ENCODE results near the gene TIGD4.
A peak's percentile ranks its signal among the peaks of the same experiment; 100 is the strongest.
"Not testable (repeated sequence)": the region's sequence is repeated elsewhere in the genome, so short reads cannot be mapped to it uniquely, and the experiment has no call there.

Gene TIGD4

DNA sequence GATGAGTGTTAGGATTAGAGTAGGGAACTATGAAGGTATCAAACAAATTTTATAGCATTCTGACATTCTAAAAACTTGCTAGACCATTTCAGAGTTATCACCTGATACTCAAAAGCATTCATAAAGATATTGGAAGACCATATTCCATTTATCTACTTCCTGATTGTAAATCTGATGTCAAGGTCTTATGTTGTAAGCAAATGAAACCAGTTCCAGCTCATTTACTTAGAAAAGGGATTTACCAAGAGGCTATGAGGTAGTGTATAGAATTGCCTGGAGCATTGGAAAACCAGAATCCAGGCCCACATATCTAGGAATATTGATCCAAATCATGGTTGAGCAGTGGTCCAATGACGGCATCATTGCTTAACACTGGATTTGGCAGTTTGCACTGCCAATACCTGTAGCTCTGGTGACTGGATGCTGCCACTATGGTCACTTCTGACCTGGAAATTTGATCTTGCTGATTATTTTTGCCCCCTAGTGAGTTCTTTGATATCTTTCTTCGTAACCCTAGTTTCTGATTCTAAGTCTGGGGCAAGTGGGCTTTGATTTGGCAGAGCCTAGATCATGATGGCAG, 25.6 kb upstream of the TIGD4 start:
- no peak overlapping the region for H3K4me3 ChIP-seq (ENCODE audit: low read length)
- TF ChIP-seq ZNF274 (IDR thresholded peaks at IDR 0.05; ENCODE audit: low read depth, low read length), result no peak

DNA sequence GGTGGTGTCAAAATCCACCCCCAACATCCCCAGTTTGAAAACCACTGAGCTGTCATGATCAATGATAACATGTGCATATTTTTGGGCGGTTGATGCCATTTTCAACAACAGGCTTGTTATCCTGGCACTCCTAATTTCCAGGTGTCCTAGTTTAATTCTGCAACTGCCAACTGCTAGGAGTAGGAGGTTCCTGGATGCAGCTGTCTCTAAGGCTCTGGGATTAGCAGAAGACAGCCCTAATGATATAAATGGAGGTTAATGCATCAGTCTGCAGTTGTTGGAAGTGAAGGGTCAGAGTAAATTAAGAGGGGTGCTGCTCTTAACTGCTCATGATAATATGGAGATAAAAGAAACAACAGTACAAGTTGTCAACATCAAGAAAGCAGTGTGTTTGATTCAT, 24.0 kb upstream of the TIGD4 start:
- no peak overlapping the region for H3K4me3 ChIP-seq (ENCODE audit: low read length)
- no peak for TF ChIP-seq ZNF274 (IDR thresholded peaks at IDR 0.05; ENCODE audit: low read depth, low read length)

DNA sequence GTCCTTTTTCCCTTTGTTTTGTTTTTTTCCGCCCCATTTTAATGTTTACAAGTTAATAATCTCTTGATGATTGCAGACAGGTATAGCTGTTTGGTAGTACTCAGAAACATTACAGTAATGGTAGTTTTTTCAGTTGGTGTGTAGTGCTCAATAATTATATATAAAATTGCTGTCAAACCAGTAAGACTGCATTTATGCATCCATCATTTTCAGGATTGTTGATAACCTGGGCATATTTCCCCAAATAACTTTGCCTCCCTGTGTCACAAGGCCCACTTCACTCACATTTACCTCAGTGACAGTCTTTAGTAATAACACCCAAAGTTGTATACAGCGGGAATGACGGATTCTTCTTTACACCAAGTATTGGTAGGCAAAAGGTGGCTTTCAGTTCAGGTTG, 16.4 kb upstream of the TIGD4 start:
- TF ChIP-seq ZNF274 (IDR thresholded peaks at IDR 0.05; ENCODE audit: low read depth, low read length), result no peak
- no peak overlapping the region for H3K4me3 ChIP-seq (ENCODE audit: low read length)

DNA sequence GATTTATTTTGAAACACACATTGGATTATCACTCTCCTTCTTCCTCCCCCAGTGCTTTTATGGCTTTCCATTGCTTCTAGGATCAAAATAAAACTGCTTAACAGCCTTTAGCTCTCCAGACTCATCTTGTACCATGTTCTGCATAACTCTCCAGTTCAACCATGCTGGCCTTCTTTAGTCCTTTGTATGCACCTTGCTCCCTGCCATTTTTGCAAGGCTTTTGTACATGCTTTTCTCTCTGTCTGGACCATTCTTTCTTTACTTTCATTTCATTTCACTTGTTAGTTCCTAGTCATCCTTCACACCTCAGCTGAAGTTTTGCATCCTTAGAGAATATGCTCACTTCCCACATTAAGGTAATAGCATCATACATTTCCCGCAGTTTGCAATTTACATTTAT, 7.1 kb upstream of the TIGD4 start:
- H3K4me3 ChIP-seq (ENCODE audit: low read length), result no peak overlapping the region
- no peak for TF ChIP-seq ZNF274 (IDR thresholded peaks at IDR 0.05; ENCODE audit: low read depth, low read length)

DNA sequence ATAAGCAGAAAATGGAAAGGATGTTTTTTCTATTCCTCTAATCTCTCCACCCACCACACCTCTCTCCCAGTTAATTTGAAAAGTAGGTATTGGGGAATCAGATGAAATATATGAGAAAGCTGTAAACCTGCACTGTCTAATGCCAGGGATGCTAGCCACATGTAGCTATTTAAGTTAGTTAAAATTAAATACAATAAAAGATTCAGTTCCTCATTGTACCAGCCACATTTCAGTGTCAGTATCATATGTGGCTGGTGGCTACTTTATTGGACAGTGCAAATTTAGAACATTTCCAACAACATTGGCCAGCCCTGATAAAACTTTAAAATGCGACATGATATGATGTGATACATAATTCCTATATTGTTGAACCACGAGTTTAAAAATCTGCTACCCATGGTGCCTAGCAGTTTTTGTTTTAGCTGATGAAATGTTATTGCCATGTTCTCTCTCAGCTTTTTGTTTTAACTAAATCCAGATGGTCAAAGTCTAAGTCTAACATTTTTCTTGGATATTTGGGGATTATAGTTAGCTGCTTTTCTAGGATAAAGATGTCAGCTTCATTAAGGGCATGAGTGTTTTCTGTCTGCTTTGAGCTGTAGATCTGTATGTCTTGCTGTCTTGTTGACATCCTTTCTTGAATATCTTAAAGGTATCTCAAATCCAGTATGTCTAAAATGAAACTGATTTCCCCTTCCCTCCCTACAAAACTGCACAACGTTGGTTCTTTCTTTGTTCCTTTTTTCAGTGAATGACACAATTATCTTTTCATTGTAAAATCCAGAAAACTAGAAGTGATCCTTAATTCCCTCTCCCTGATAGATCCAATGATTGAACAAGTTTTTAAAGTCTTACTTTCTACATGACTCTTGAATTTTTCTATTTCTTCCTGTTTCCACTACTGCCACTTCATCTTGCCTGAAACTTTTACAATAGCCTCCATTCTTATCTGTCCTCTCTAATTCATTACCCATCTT, 6.4 kb upstream of the TIGD4 start:
- H3K4me3 ChIP-seq (ENCODE audit: low read length), result no peak overlapping the region
- no peak for TF ChIP-seq ZNF274 (IDR thresholded peaks at IDR 0.05; ENCODE audit: low read depth, low read length)

DNA sequence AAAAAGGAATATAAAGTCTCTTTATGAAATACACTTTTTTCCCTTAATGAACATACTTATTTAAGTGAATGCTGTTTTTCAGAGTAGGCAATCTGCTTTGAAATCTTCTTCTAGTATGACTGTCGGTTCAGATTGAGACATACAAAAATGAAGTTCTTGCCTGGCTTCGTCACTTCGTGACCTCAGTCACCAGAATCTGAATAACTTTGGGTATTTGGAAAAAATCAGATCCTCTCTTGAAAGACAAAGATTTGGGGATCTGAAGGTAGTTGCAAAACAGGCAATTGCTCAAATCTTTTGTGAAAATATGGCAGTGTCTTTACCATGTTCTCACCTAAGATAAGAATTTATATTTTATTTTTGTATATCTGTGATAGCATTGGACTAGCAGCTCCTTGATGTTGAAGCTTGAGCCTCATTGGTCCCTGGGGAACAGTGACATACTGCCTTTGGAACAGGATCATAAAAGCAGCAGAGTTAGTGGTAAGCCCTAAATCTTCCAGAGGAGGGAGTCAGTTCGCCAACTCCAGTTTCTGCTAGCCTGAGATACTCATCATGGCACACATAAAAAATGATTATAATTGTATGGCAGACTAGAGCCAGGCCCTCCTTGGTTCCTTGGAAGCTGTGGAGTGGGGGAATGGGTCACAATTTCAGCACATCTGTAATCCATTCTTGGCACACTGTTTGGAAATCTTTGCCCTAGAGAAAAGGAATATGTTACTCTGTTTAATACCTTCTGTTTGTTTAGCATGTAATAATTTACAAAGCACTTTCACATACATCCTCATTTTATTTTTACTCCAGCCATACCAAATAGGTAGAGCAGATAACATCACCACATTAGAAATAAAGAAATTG, 5.2 kb upstream of the TIGD4 start:
- H3K4me3 ChIP-seq (ENCODE audit: low read length), result no peak overlapping the region
- TF ChIP-seq ZNF274 (IDR thresholded peaks at IDR 0.05; ENCODE audit: low read depth, low read length), result no peak

DNA sequence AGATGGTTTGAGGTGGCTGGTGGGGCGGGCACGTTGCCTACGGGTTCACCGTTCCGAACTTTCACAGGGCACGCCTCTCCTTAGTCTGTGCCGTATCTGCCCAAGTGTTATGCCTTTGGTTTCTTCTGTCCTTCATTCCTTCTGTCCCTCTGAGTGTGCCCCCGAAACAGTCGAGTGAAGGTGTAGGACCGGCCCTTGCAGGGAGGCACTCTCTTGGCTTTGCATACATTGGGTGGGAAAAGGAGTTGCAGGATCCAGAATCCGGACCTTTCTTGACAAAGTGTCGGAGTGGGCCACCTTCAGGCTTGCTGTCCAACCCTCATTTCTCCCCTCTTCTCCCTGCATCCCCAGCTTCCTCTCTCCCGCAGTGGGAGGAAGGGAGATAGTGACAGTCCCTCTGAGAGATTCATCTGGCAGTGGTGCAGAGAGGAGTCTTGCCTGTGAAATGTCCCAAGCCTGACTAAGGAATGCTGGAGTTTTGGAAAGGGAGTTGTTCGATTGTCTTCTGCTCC, 793 bp upstream of the TIGD4 start:
- no peak for TF ChIP-seq ZNF274 (IDR thresholded peaks at IDR 0.05; ENCODE audit: low read depth, low read length)

DNA sequence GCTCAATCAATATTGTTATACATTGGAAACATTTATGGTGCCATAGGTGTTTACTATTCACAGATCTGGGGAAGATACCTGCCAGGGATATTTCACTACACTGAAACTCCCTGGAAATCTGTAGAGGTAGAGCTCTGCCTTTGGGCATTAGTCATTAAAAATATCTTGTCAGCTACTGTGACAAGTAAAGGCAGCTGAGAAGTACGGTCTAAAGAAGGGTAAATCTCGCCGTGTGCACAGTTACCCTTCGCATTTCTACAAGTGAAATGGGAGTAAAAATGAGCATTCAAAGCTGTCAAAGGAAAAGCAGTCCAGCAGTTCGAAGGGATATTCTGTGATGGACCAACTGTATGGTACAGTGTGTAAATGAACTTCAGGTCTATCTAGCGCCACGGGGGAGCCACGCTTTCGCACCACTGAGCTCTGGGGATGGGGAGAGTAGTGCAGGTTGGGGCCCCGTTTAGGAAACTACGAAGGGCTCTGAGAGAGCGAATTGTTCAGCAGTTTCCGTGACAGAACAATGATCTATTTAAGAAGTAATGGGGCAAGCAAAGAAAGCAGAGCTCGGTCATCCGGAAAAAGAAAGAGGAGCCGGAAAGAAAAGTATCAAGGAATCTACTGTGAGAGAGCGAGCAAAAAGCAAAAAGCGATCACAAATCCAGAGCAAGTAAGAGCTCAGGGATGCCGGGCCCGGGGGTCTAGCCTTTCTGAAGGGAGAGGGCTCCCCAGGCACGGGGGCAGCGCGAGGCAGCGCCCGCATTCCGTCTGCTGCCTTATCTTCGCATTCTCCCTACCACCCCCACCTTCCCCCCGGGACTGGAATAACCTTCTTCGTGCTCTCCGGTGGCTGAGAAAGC, 646 bp downstream of the TIGD4 start:
- peak overlapping the region; percentile 86 for H3K4me3 ChIP-seq (ENCODE audit: low read length)
- no peak for TF ChIP-seq ZNF274 (IDR thresholded peaks at IDR 0.05; ENCODE audit: low read depth, low read length)

More for the DNA sequence above, 793 bp upstream of the TIGD4 start:
- H3K4me3 ChIP-seq (ENCODE audit: low read length), result peak overlapping the region; percentile 86

DNA sequence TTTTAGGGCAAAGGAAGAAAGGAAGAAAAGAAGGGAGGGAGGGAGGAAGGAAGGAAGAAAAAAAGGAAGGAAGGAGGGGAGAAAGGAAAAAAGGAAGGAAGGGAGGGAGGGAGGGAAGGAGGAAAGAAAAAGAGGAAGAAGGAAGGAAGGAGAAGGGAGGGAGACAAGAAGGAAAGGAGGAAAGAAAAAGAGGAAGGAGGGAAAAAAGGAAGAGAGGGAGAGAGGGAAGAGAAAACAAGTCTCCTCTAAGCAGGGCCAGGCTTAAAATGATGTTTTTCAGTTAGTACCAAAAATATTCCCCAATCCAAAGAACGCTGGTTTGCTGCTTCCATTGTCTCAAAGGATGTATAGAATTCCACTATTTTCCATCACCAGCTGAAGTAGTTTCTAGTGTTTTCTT, 2.0 kb downstream of the TIGD4 start:
- no peak overlapping the region for H3K4me3 ChIP-seq (ENCODE audit: low read length)
- no peak for TF ChIP-seq ZNF274 (IDR thresholded peaks at IDR 0.05; ENCODE audit: low read depth, low read length)

DNA sequence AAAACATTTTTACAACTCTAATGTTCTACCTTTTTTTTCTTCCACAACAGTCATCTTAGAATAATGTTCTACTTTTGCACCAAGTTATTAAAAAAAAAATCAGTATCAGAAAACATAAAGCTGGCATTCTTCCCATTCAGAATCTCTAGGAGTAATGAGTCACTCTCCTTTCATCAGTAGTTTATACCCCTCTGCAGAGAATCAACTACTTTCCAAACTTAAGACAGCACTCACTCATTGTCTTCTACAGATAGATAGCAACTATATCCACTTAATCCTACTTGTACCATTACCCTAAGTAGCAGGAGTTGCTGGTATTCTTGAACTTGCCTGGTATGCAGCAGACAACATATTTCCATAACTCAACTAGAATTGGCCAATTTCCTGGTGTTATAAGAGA, 3.2 kb downstream of the TIGD4 start:
- TF ChIP-seq ZNF274 (IDR thresholded peaks at IDR 0.05; ENCODE audit: low read depth, low read length), result no peak
- no peak overlapping the region for H3K4me3 ChIP-seq (ENCODE audit: low read length)

DNA sequence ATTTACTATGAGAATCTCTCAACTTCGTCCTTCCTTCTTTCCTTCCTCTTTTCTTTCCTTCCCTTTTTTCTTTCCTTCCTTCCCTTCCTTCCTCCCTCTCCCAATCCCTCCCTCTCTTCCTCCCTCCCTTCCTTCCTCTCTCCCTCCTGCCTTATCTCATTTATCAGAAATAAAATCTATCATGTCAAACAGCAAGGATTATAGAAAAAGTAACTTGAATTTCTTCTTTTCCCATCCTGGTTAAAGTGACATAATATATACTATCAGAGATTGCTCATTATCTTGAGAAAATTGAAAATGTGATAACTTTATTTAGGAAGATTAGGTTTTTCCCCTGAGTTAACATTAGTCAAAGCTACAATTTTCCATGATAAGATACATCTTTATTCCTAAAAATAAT, 5.6 kb downstream of the TIGD4 start:
- H3K4me3 ChIP-seq (ENCODE audit: low read length), result no peak overlapping the region
- no peak for TF ChIP-seq ZNF274 (IDR thresholded peaks at IDR 0.05; ENCODE audit: low read depth, low read length)

DNA sequence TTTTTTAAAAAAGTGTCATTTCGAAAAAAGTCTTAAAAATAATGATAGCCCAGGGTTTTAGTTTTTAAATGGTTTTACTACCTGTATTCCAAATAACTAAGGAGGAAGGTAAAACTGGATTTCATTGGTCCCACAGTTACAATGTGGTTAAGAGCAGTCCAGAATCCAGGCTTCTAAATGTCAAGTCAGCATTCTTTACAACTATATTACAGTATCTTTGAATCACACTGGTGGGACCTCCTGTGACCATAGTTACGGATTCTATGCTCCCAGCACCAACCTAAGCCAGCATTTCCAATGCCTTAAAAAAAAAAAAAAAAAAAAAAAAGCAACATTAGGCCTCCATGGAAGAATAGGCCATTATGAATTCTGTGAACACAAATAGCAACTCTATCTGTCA, 6.2 kb downstream of the TIGD4 start:
- H3K4me3 ChIP-seq (ENCODE audit: low read length), result no peak overlapping the region
- TF ChIP-seq ZNF274 (IDR thresholded peaks at IDR 0.05; ENCODE audit: low read depth, low read length), result no peak

DNA sequence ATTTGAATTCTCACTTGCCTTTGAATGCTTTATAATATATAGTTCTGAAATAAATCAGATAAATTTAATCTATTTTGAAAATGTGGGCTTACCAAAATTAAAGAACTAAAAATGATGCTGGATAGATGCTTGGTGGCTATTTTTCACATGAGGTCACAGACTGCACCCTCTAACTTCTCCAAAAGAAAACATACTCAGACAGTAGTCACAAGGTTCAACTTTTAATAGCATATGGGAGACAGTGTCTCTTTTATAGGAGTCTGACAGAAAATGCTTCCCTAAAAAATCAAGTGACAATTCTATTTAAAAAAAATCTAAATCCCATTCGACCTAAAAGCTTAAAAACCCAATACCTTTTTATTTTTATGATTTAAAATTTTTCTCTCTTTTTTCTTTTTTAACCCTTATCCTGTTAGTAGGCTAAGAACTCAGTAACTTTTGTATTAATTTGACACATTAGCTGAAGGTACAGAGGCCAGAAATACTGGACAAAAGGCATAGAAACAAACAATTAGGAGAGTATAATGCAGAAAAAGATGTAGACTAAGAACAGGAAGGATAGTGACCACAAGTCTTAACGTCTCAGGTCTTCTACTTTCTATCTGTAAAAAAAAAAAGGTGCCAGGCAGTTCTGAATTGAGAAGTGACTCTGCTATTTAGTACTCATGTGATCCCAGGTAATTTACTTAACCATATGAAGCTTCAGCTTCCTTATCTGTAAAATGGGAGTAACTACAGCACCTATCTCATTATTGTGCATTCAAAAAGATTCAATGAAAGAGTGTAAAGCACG, 7.6 kb downstream of the TIGD4 start:
- no peak overlapping the region for H3K4me3 ChIP-seq (ENCODE audit: low read length)
- TF ChIP-seq ZNF274 (IDR thresholded peaks at IDR 0.05; ENCODE audit: low read depth, low read length), result no peak

DNA sequence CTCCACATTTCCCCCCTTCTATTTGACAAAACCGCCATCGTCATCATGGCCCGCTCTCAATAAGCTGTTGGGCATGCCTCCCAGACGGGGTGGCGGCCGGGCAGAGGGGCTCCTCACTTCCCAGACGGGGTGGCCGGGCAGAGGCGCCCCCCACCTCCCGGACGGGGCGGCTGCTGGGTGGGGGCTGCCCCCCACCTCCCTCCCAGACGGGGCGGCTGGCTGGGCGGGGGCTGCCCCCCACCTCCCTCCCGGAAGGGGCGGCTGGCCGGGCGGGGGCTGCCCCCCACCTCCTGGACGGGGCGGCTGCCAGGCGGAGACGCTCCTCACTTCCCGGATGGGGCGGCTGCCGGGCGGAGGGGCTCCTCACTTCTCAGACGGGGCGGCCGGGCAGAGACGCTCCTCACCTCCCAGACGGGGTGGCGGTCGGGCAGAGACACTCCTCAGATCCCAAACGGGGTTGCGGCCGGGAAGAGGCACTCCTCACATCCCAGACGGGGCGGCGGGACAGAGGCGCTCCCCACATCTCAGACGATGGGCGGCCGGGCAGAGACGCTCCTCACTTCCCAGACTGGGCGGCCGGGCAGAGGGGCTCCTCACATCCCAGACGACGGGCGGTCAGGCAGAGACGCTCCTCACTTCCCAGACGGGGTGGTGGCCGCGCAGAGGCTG, 14.3 kb downstream of the TIGD4 start:
- not testable (repeated sequence) for H3K4me3 ChIP-seq (ENCODE audit: low read length)

All from GM08714 (cell line).